Epithelial cell of esophagus (primary cell): ENCODE measurements around the gene RAB40C.
A peak's percentile ranks its signal among the peaks of the same experiment; 100 is the strongest.

Source experiments
- DNase-seq: peaks from one replicate; pipeline ENCODE4 v3.0.0; 2010; ENCODE audit warnings: low read depth
- H3K4me3 ChIP-seq: 2 replicates; pipeline ENCODE4 v1.5.1; 2011; ENCODE audit warnings: mild to moderate bottlenecking, low read length, control low read depth
- CTCF ChIP-seq: IDR thresholded peaks from 2 replicates; pipeline ENCODE4 v1.5.1; 2011; ENCODE audit warnings: low read depth, mild to moderate bottlenecking, low read length, control low read depth, inconsistent platforms; ENCODE audit not compliant: insufficient read depth; ENCODE audit errors: missing control alignments

Gene RAB40C

GRCh38 chr16:673399-673991 lies 83.6 kb downstream of the RAB40C start:
- no peak for DNase-seq
- H3K4me3 ChIP-seq: no peak overlapping the region
- no peak for TF ChIP-seq CTCF

- no peak overlapping the region for H3K4me3 ChIP-seq
- DNase-seq: no peak
- no peak for TF ChIP-seq CTCF
Measured at GRCh38 chr16:674214-674881, 84.5 kb downstream of the RAB40C start.

- DNase-seq: no peak
- H3K4me3 ChIP-seq: peak within 1 kb of the TSS; percentile 31
- no peak for TF ChIP-seq CTCF
Measured at GRCh38 chr16:674968-675883, 85.4 kb downstream of the RAB40C start, which contains the start of gene RHBDL1. RHBDL1 (plus strand) TSS chr16:675671; CDS start chr16:675791, 120 bp downstream.

- no peak for DNase-seq
- H3K4me3 ChIP-seq: peak overlapping the region; percentile 31
- no peak for TF ChIP-seq CTCF
Measured at GRCh38 chr16:675884-676564, 86.2 kb downstream of the RAB40C start.

- no peak for TF ChIP-seq CTCF
- no peak overlapping the region for H3K4me3 ChIP-seq
- DNase-seq: no peak
Measured at GRCh38 chr16:676565-676902, 86.7 kb downstream of the RAB40C start.

GRCh38 chr16:676913-677312 lies 87.0 kb downstream of the RAB40C start:
- DNase-seq: peak; percentile 98
- peak overlapping the region; percentile 30 for H3K4me3 ChIP-seq

More at GRCh38 chr16:676913-677312, 87.0 kb downstream of the RAB40C start:
- no peak for TF ChIP-seq CTCF
